HepG2 (cell line): Measurements from ENCODE around the gene YEATS4. TPM values are rescaled to one million over a fixed set of nuclear protein-coding genes. Genes with fewer than 3 reads are reported as not detected.
A peak's percentile ranks its signal among the peaks of the same experiment; 100 is the strongest.

ENCODE experiments used
- ATF1 ChIP-seq: IDR thresholded peaks from 2 replicates; pipeline ENCODE4 v1.6.1; 2016; ENCODE audit warnings: mild to moderate bottlenecking, control low read depth
- CAMTA2 ChIP-seq: sonication (generic); formaldehyde crosslinking; IDR thresholded peaks from 2 replicates; pipeline ENCODE4 v1.4.0; 2020; ENCODE audit warnings: mild to moderate bottlenecking, missing genetic modification reagents, borderline replicate concordance
- CERS6 ChIP-seq: sonication (generic); formaldehyde crosslinking; IDR thresholded peaks from 2 replicates; pipeline ENCODE4 v1.5.0; 2020; ENCODE audit warnings: missing genetic modification reagents
- CHD4 ChIP-seq: fragments of 200-600 bp; sonication (generic); IDR thresholded peaks from 2 replicates; pipeline ENCODE4 v1.7.0; 2017; ENCODE audit warnings: mild to moderate bottlenecking, low read length, borderline replicate concordance
- CREB1 ChIP-seq, 2 experiments: fragments of 450-650 bp in 1 of 2; IDR thresholded peaks; 2 replicates each; pipeline ENCODE4 v1.6.1; 2016 to 2017; ENCODE audit warnings: control low read depth in 1 of 2, mild to moderate bottlenecking in 1 of 2, missing compliant biosample characterization in 1 of 2, missing genetic modification characterization in 1 of 2
- CREM ChIP-seq, 2 experiments: sonication (generic) in 1 of 2; formaldehyde crosslinking in 1 of 2; IDR thresholded peaks; 2 replicates each; pipeline versions ENCODE4 v1.4.0 to v1.6.1; 2016 to 2020; ENCODE audit warnings: antibody characterized with exemption in 1 of 2, mild to moderate bottlenecking in 1 of 2, missing genetic modification reagents in 1 of 2
- FLYWCH1 ChIP-seq: sonication (generic); formaldehyde crosslinking; IDR thresholded peaks from 2 replicates; pipeline ENCODE4 v1.8.1; 2023; ENCODE audit warnings: mild to moderate bottlenecking, missing genetic modification reagents
- GPN1 ChIP-seq: sonication (generic); formaldehyde crosslinking; IDR thresholded peaks from 2 replicates; pipeline ENCODE4 v1.5.1; 2020; ENCODE audit warnings: missing genetic modification reagents, borderline replicate concordance
- HBP1 ChIP-seq: IDR thresholded peaks from 2 replicates; pipeline ENCODE4 v1.6.1; 2016; ENCODE audit warnings: low read depth, control low read depth
- MED1 ChIP-seq: sonication (generic); formaldehyde crosslinking; IDR thresholded peaks from 2 replicates; pipeline ENCODE4 v1.4.0; 2020; ENCODE audit warnings: missing genetic modification reagents
- MIXL1 ChIP-seq: IDR thresholded peaks from 2 replicates; pipeline ENCODE4 v1.6.1; 2016
- NFE2L1 ChIP-seq: sonication (generic); formaldehyde crosslinking; IDR thresholded peaks from 2 replicates; pipeline ENCODE4 v1.4.0; 2020; ENCODE audit warnings: missing genetic modification reagents, mild to moderate bottlenecking, borderline replicate concordance
- ONECUT2 ChIP-seq: sonication (generic); formaldehyde crosslinking; IDR thresholded peaks from 2 replicates; pipeline ENCODE4 v1.4.0; 2020; ENCODE audit warnings: missing genetic modification reagents
- RARG ChIP-seq: sonication (generic); formaldehyde crosslinking; IDR thresholded peaks from 2 replicates; pipeline ENCODE4 v1.4.0; 2020; ENCODE audit warnings: low read depth, mild to moderate bottlenecking, missing genetic modification reagents
- SALL2 ChIP-seq: sonication (generic); formaldehyde crosslinking; IDR thresholded peaks from 2 replicates; pipeline ENCODE4 v1.8.1; 2023; ENCODE audit warnings: mild to moderate bottlenecking, missing genetic modification reagents, inconsistent platforms
- SMARCE1 ChIP-seq: fragments of 450-650 bp; IDR thresholded peaks from 2 replicates; pipeline ENCODE4 v1.6.1; 2017; ENCODE audit warnings: borderline replicate concordance
- SRSF9 ChIP-seq: fragments of 200-400 bp; formaldehyde crosslinking; IDR thresholded peaks from 2 replicates; pipeline ENCODE4 v1.6.1; 2018; ENCODE audit warnings: borderline replicate concordance, mild to moderate bottlenecking, low read depth, low read length; ENCODE audit not compliant: insufficient read depth, poor library complexity, severe bottlenecking
- TMF1 ChIP-seq: sonication (generic); formaldehyde crosslinking; IDR thresholded peaks from 2 replicates; pipeline ENCODE4 v1.8.1; 2022; ENCODE audit warnings: low read depth, missing genetic modification reagents
- ZBTB42 ChIP-seq: sonication (generic); formaldehyde crosslinking; IDR thresholded peaks from 2 replicates; pipeline ENCODE4 v1.5.0; 2020; ENCODE audit warnings: mild to moderate bottlenecking, missing genetic modification reagents
- ZGPAT ChIP-seq: IDR thresholded peaks from 2 replicates; pipeline ENCODE4 v1.6.1; 2016; ENCODE audit warnings: mild to moderate bottlenecking
- ZNF207 ChIP-seq: fragments of 450-650 bp; IDR thresholded peaks from 2 replicates; pipeline ENCODE4 v1.6.1; 2016; ENCODE audit warnings: antibody characterized with exemption, borderline replicate concordance
- ZNF3 ChIP-seq: IDR thresholded peaks from 2 replicates; pipeline ENCODE4 v1.7.0; 2017; ENCODE audit warnings: inconsistent platforms
- ZNF317 ChIP-seq: sonication (generic); formaldehyde crosslinking; IDR thresholded peaks from 2 replicates; pipeline ENCODE4 v1.5.0; 2020; ENCODE audit warnings: mild to moderate bottlenecking, missing genetic modification reagents
- ZNF34 ChIP-seq: sonication (generic); formaldehyde crosslinking; IDR thresholded peaks from 2 replicates; pipeline ENCODE4 v1.4.0; 2020; ENCODE audit warnings: mild to moderate bottlenecking, missing genetic modification reagents, borderline replicate concordance
- ZNF570 ChIP-seq: sonication (generic); formaldehyde crosslinking; IDR thresholded peaks from 2 replicates; pipeline ENCODE4 v1.4.0; 2020; ENCODE audit warnings: mild to moderate bottlenecking, missing genetic modification reagents, borderline replicate concordance
- ZNF577 ChIP-seq: sonication (generic); formaldehyde crosslinking; IDR thresholded peaks from 2 replicates; pipeline ENCODE4 v1.4.0; 2020; ENCODE audit warnings: mild to moderate bottlenecking, low read depth, missing genetic modification reagents, borderline replicate concordance
- ZNF761 ChIP-seq: sonication (generic); formaldehyde crosslinking; conservative IDR thresholded peaks from 2 replicates; pipeline ENCODE4 v1.4.0; 2020; ENCODE audit warnings: mild to moderate bottlenecking, missing genetic modification reagents
- ZNF790 ChIP-seq: sonication (generic); formaldehyde crosslinking; IDR thresholded peaks from 2 replicates; pipeline ENCODE4 v1.8.0; 2022; ENCODE audit warnings: missing genetic modification reagents, mild to moderate bottlenecking, borderline replicate concordance
- polyA plus RNA-seq, 8 experiments: library from polyadenylated mRNA; depleted of rRNA in 3 of 8; stranded (reverse) in 7 of 8; unstranded in 1 of 8; fragments of >200 nt; fragmentation: Illumina TruSeq in 4 of 8; extraction: Trizol in 4 of 8; gene quantifications; 2 replicates each; pipeline versions ENCODE4 v1.2.1 to v1.2.3, GENCODE V29; 2011 to 2016; ENCODE audit warnings: low read depth in 4 of 8, missing spikeins in 1 of 8, mixed read lengths in 1 of 8; ENCODE audit not compliant: insufficient read depth in 1 of 8
- total RNA-seq, 5 experiments: library from RNA; depleted of rRNA; stranded (reverse); fragments of >200 nt; fragmentation: Illumina TruSeq; extraction: Trizol; gene quantifications; 2 replicates each; pipeline ENCODE4 v1.2.3, GENCODE V29; 2016; ENCODE audit warnings: low read depth in 1 of 5

The YEATS4 gene
- total and polyA plus RNA-seq, 2 of the 13 experiments (the other 11 are each of a cell fraction or from before 2014, with no cell fraction given): 16.8 to 45.0 TPM

GRCh38 chr12:69354556-69355187, 4.9 kb upstream of the YEATS4 start (continued):
- TF ChIP-seq SALL2: peak; percentile 91
- peak; percentile 83; the same call in 1 of the 2 replicates for TF ChIP-seq ZNF34 (CRISPR knock-in tag)
- TF ChIP-seq SRSF9: no peak
- TF ChIP-seq FLYWCH1 (CRISPR knock-in tag): no peak
- peak; percentile 82 for TF ChIP-seq ZGPAT (CRISPR knock-in tag)
- no peak for TF ChIP-seq RARG
- TF ChIP-seq MIXL1 (CRISPR knock-in tag): peak; percentile 72; the same call in 1 of the 2 replicates
- 0 out of 2 replicates have a peak, but pooled peaks have one; percentile 37 for TF ChIP-seq ZNF790
- no peak for TF ChIP-seq TMF1 (CRISPR knock-in tag)
- no peak for TF ChIP-seq ZNF570 (CRISPR knock-in tag)
- TF ChIP-seq ATF1 (CRISPR knock-in tag): no peak
- TF ChIP-seq ZNF207: no peak
- peak; percentile 66; the same call in 1 of the 2 replicates for TF ChIP-seq MED1 (CRISPR knock-in tag)
- no peak for TF ChIP-seq SMARCE1
- no peak for TF ChIP-seq ZNF577 (CRISPR knock-in tag)
- TF ChIP-seq ZNF3: no peak
- TF ChIP-seq ONECUT2: 0 out of 2 replicates have a peak, but pooled peaks have one; percentile 34
- TF ChIP-seq GPN1: no peak
- no peak for TF ChIP-seq CHD4
- TF ChIP-seq ZNF761 (CRISPR knock-in tag): 0 out of 2 replicates have a peak, but pooled peaks have one; percentile 35
- no peak for TF ChIP-seq CERS6 (CRISPR knock-in tag)
- peak; percentile 67; the same call in 1 of the 2 replicates for TF ChIP-seq ZNF317
- no peak for TF ChIP-seq HBP1 (CRISPR knock-in tag)
- no peak for TF ChIP-seq CAMTA2 (CRISPR knock-in tag)
- TF ChIP-seq CREB1 (IDR thresholded peaks at IDR 0.05): no peak
- no peak; the same call in 1 of the 2 replicates for TF ChIP-seq CREB1 (CRISPR knock-in tag; IDR thresholded peaks at IDR 0.05)
- TF ChIP-seq CREM (IDR thresholded peaks at IDR 0.05): 0 out of 2 replicates have a peak, but pooled peaks have one; percentile 29
- TF ChIP-seq CREM (CRISPR knock-in tag; IDR thresholded peaks at IDR 0.05): no peak
- TF ChIP-seq ZBTB42: no peak
- no peak for TF ChIP-seq NFE2L1 (CRISPR knock-in tag)
